ENCODE measurements around the gene NCEH1. TPM values are rescaled to one million over a fixed set of nuclear protein-coding genes. Genes with fewer than 3 reads are reported as not detected.

The NCEH1 gene
- total and polyA plus RNA-seq, 9 of the 15 experiments (the other 6 are each of a cell fraction or from before 2014, with no cell fraction given): 1.3 to 5.0 (median 2.8) TPM

- no peak for TF ChIP-seq CHD7 (IDR thresholded peaks at IDR 0.05; ENCODE audit: low read depth, low read length)
Observed at GRCh38 chr3:172647823-172648222, 63.0 kb downstream of the NCEH1 start (continued).
